Uterus (tissue), 2 donors: ENCODE measurements around the gene POLE.

Experiments
- CTCF ChIP-seq, 4 experiments: fragments of 200-600 bp in 2 of 4; fragments of 450-650 bp in 2 of 4; sonication (generic) in 2 of 4; IDR thresholded peaks; one replicate each; pipeline ENCODE4 v1.5.1; 2016 to 2019; ENCODE audit warnings: antibody characterized with exemption in 4 of 4, mild to moderate bottlenecking in 2 of 4, moderate library complexity in 1 of 4
- POLR2A ChIP-seq, 2 donors: fragments of 450-650 bp; IDR thresholded peaks; one replicate each; pipeline ENCODE4 v1.6.1; 2016; ENCODE audit warnings: antibody characterized with exemption in 2 of 2, mild to moderate bottlenecking in 1 of 2, moderate library complexity in 1 of 2

- TF ChIP-seq CTCF (IDR thresholded peaks at IDR 0.05): no peak
- no peak for TF ChIP-seq POLR2A (IDR thresholded peaks at IDR 0.05)
Observed at GRCh38 chr12:132713123-132713522, 26.0 kb upstream of the POLE start.
